GM12878 (cell line): ENCODE data around the gene TACC3. TPM values are rescaled to one million over a fixed set of nuclear protein-coding genes. Genes with fewer than 3 reads are reported as not detected.

ENCODE experiments used
- ATAC-seq: fragments of 200-7000 bp; cut with Tn5 transposase; 3 replicates; pipeline ENCODE4 v1.9.1; 2020; ENCODE audit warnings: mild to moderate bottlenecking, moderate library complexity
- BruUV-seq: library from RNA; stranded (reverse); fragments of 400-500 nt; replicated peaks from 2 replicates; lab custom pipeline; 2021; lab: Mats Ljungman, UMichigan
- CTCF ChIA-PET: fragments of 300-600 bp; sonication (Branson Sonifier 250); formaldehyde crosslinking; extraction: SDS; loops from one replicate; lab custom pipeline; 2021; ENCODE audit warnings: inconsistent platforms; lab: Yijun Ruan, JAX
- POLR2A ChIA-PET: fragments of 350-600 bp; formaldehyde crosslinking; extraction: SDS; loops from one replicate; lab custom pipeline; 2021; ENCODE audit warnings: inconsistent platforms; lab: Charles Lee
- RAD21 ChIA-PET: fragments of 300-600 bp; sonication (Branson Sonifier 250); formaldehyde crosslinking; loops from one replicate; lab custom pipeline; 2023; ENCODE audit warnings: antibody characterized with exemption; ENCODE audit not compliant: unreplicated experiment; lab: Charles Lee
- SMC1A ChIA-PET: fragments of 300-600 bp; sonication (Branson Sonifier 250); formaldehyde crosslinking; loops from one replicate; lab custom pipeline; 2023; ENCODE audit not compliant: unreplicated experiment, uncharacterized antibody; lab: Charles Lee
- DNase-seq: peaks from one replicate; pipeline ENCODE4 v3.0.0-alpha.2; 2011; ENCODE audit warnings: low read depth, low spot score
- FAIRE-seq: peaks from 3 replicates; lab custom pipeline; 2011; peaks lifted over from hg19 to GRCh38; lab: Jason Lieb, UNC
- H2AFZ ChIP-seq: 2 replicates; pipeline ENCODE4 v1.6.0; 2011; ENCODE audit warnings: low read depth, low read length, control low read depth; ENCODE audit not compliant: control insufficient read depth
- H3K27ac ChIP-seq: 2 replicates; pipeline ENCODE4 v1.5.1; 2011; ENCODE audit warnings: control low read depth; ENCODE audit not compliant: control insufficient read depth, insufficient read depth
- H3K27me3 ChIP-seq, 2 experiments: replicated peaks in 1 of 2; 2 replicates each; pipeline versions ENCODE4 v1.6.0 to v1.6.1; 2011; ENCODE audit warnings: low read length in 1 of 2; ENCODE audit not compliant: control insufficient read depth in 2 of 2, insufficient read depth in 2 of 2
- H3K36me3 ChIP-seq, 2 experiments: 2 replicates each; pipeline ENCODE4 v1.5.1; 2011; ENCODE audit warnings: low read length in 1 of 2; ENCODE audit not compliant: control insufficient read depth in 2 of 2, insufficient read depth in 2 of 2
- H3K4me1 ChIP-seq: 2 replicates; pipeline ENCODE4 v1.6.1; 2011; ENCODE audit warnings: mild to moderate bottlenecking, low read length, moderate library complexity, mixed read lengths; ENCODE audit not compliant: control insufficient read depth, insufficient read depth
- H3K4me2 ChIP-seq: 2 replicates; pipeline ENCODE4 v1.6.0; 2011; ENCODE audit warnings: control low read depth; ENCODE audit not compliant: control insufficient read depth, insufficient read depth
- H3K4me3 ChIP-seq: fragments of 200-600 bp; sonication (generic); 2 replicates; pipeline ENCODE4 v1.5.1; 2016
- H3K79me2 ChIP-seq: 2 replicates; pipeline ENCODE4 v1.6.0; 2011; ENCODE audit warnings: low read length; ENCODE audit not compliant: control insufficient read depth, insufficient read depth
- H3K9ac ChIP-seq: 2 replicates; pipeline ENCODE4 v1.8.0; 2011; ENCODE audit warnings: low read length, control low read depth, mixed read lengths; ENCODE audit not compliant: control insufficient read depth, insufficient read depth
- H3K9me3 ChIP-seq: replicated peaks from 3 replicates; pipeline ENCODE4 v1.5.1; 2011; ENCODE audit warnings: mild to moderate bottlenecking, low read length; ENCODE audit not compliant: control insufficient read depth, insufficient read depth
- H4K20me1 ChIP-seq: 2 replicates; pipeline ENCODE4 v1.6.0; 2011; ENCODE audit not compliant: control insufficient read depth, insufficient read depth
- BCL11A ChIP-seq: IDR thresholded peaks from 2 replicates; pipeline ENCODE4 v1.6.1; 2011; ENCODE audit warnings: low read depth, low read length
- CBX5 ChIP-seq: sonication (generic); IDR thresholded peaks from 2 replicates; pipeline ENCODE4 v1.6.1; 2016; ENCODE audit warnings: low read depth, moderate library complexity, mild to moderate bottlenecking, inconsistent platforms
- EED ChIP-seq: sonication (generic); IDR thresholded peaks from 2 replicates; pipeline ENCODE4 v1.6.1; 2016; ENCODE audit warnings: antibody characterized with exemption, low read depth
- EZH2 ChIP-seq: IDR thresholded peaks from 2 replicates; pipeline ENCODE4 v1.6.1; 2012; ENCODE audit warnings: low read depth, mild to moderate bottlenecking, control low read depth, inconsistent platforms, low read length, borderline replicate concordance; ENCODE audit not compliant: control insufficient read depth
- HDAC2 ChIP-seq: fragments of 200-600 bp; sonication (generic); IDR thresholded peaks from 2 replicates; pipeline ENCODE4 v1.6.1; 2017
- MYB ChIP-seq: fragments of 150-350 bp; IDR thresholded peaks from 2 replicates; pipeline ENCODE4 v1.6.1; 2014; ENCODE audit warnings: mild to moderate bottlenecking, low read depth, low read length, borderline replicate concordance
- NFXL1 ChIP-seq: fragments of 450-650 bp; IDR thresholded peaks from 2 replicates; pipeline ENCODE4 v1.6.1; 2017; ENCODE audit warnings: antibody characterized with exemption, mild to moderate bottlenecking, borderline replicate concordance
- SREBF1 ChIP-seq: IDR thresholded peaks from 2 replicates; pipeline ENCODE4 v1.6.1; 2012; ENCODE audit warnings: mild to moderate bottlenecking, low read length
- WRNIP1 ChIP-seq: IDR thresholded peaks from 2 replicates; pipeline ENCODE4 v1.6.1; 2011; ENCODE audit warnings: low read depth, low read length, improper control_type of control experiment, borderline replicate concordance
- ZNF217 ChIP-seq: fragments of 450-650 bp; IDR thresholded peaks from 2 replicates; pipeline ENCODE4 v1.6.1; 2017; ENCODE audit warnings: antibody characterized with exemption, mild to moderate bottlenecking
- WGBS: methylation state at CpG from one replicate; pipeline ENCODE4 v1.1.6; 2016; ENCODE audit warnings: low lambda C conversion rate; ENCODE audit not compliant: insufficient replicate concordance, insufficient coverage; ENCODE audit errors: missing lambda C conversion rate; 5-methylcytosine and 5-hydroxymethylcytosine counted together
- in situ Hi-C: fragments of 300-500 bp; cut with MboI; formaldehyde crosslinking; loops from 9 replicates; pipeline ENCODE4 v1.14.3; 2018; ENCODE audit warnings: mixed read lengths
- intact Hi-C: fragments of 100-400 bp; cut with micrococcal nuclease; formaldehyde crosslinking; loops from one replicate; pipeline ENCODE4 v1.14.2; 2022; ENCODE audit not compliant: unreplicated experiment
- polyA plus RNA-seq, 11 experiments: library from polyadenylated mRNA; depleted of rRNA in 4 of 11; unstranded in 6 of 11; stranded (reverse) in 5 of 11; fragments of >200 nt; fragmentation: Nextera tagmentation in 4 of 11; fragmentation: Illumina TruSeq in 1 of 11; extraction: Ambion mirVana in 4 of 11; extraction: Trizol in 1 of 11; gene quantifications; 1 replicate in 1 of 11; 2 replicates in 10 of 11; pipeline versions ENCODE4 v1.2.1 to v1.2.3, GENCODE V29; 2011 to 2016; ENCODE audit warnings: inconsistent platforms in 2 of 11, missing spikeins in 2 of 11, low read depth in 1 of 11
- total RNA-seq, 4 experiments: library from RNA; depleted of rRNA in 3 of 4; stranded (reverse); fragments of >200 nt in 3 of 4; fragmentation: Illumina TruSeq in 1 of 4; extraction: Trizol in 1 of 4; gene quantifications; 2 replicates each; pipeline versions ENCODE4 v1.2.1 to v1.2.3, GENCODE V29; 2013 to 2021
- TF ChIP-seq, protein P1 (sequence below): fragments of 450-650 bp; IDR thresholded peaks from 2 replicates; pipeline ENCODE4 v1.6.1; 2018; ENCODE audit warnings: mild to moderate bottlenecking, low read depth, moderate library complexity; ENCODE audit not compliant: partially characterized antibody
- TF ChIP-seq, protein P2 (sequence below): fragments of 450-650 bp; IDR thresholded peaks from 2 replicates; pipeline ENCODE4 v1.6.1; 2017; ENCODE audit warnings: mild to moderate bottlenecking, moderate library complexity
- TF ChIP-seq, protein P3 (sequence below): fragments of 450-650 bp; IDR thresholded peaks from 2 replicates; pipeline ENCODE4 v1.6.1; 2016; ENCODE audit warnings: mild to moderate bottlenecking

TACC3 gene
- total and polyA plus RNA-seq, 10 of the 15 experiments (the other 5 are each of a cell fraction or from before 2014, with no cell fraction given) = 2.8 to 121 (median 73.3) TPM

DNA sequence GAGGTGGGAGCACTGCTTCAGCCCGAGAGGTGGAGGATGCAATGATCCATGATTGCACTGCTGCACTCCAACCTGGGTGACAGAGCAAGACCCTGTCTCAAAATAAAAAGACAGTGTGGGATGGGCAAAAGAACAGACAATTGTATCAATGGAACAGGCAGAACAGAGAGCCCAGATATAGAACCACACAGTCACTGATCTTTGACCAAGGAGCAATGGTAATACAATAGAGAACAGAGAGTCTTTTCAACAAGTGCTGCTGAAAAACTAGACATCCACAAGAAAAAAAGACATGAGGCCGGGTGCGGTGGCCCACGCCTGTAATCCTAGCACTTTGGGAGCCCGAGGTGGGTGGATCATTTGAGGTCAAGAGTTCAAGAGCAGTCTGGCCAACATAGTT lies 43.1 kb upstream of the TACC3 start:
- RAD21 ChIA-PET = no interaction called here
- in situ Hi-C loops (no loop called here), intact Hi-C loops (no loop called here)
- no peak overlapping the region for H3K9ac ChIP-seq
- SMC1A ChIA-PET = no interaction called here
- no peak for FAIRE-seq
- no peaks in the 10 kb centered on the region for H3K9me3 ChIP-seq
- no peak overlapping the region for H2AFZ ChIP-seq
- H3K79me2 ChIP-seq = no peaks in the 10 kb centered on the region
- DNase-seq = no peak
- no peak for ATAC-seq
- no TSS peak for BruUV-seq
- no peaks in the 10 kb centered on the region for H3K4me1 ChIP-seq
- no peak overlapping the region for H3K4me3 ChIP-seq
- H3K4me2 ChIP-seq = no peak overlapping the region
- H3K27ac ChIP-seq = no peak overlapping the region
- H3K27me3 ChIP-seq = no peaks in the 10 kb centered on the region
- H4K20me1 ChIP-seq = no peaks in the 10 kb centered on the region
- no peaks in the 10 kb centered on the region for H3K36me3 ChIP-seq
- CTCF ChIA-PET = interaction anchor here (1.8 kb wide), 1 partner anchor 16 kb away, joined by 5 read pairs; no protein-coding TSS in a partner anchor
- POLR2A ChIA-PET = no interaction called here
- no peak for TF ChIP-seq HDAC2
- TF ChIP-seq WRNIP1 = no peak
- TF ChIP-seq SREBF1 = no peak
- TF ChIP-seq ZNF217 = no peak
- TF ChIP-seq, protein P1, sequence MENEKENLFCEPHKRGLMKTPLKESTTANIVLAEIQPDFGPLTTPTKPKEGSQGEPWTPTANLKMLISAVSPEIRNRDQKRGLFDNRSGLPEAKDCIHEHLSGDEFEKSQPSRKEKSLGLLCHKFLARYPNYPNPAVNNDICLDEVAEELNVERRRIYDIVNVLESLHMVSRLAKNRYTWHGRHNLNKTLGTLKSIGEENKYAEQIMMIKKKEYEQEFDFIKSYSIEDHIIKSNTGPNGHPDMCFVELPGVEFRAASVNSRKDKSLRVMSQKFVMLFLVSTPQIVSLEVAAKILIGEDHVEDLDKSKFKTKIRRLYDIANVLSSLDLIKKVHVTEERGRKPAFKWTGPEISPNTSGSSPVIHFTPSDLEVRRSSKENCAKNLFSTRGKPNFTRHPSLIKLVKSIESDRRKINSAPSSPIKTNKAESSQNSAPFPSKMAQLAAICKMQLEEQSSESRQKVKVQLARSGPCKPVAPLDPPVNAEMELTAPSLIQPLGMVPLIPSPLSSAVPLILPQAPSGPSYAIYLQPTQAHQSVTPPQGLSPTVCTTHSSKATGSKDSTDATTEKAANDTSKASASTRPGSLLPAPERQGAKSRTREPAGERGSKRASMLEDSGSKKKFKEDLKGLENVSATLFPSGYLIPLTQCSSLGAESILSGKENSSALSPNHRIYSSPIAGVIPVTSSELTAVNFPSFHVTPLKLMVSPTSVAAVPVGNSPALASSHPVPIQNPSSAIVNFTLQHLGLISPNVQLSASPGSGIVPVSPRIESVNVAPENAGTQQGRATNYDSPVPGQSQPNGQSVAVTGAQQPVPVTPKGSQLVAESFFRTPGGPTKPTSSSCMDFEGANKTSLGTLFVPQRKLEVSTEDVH = no peak
- TF ChIP-seq, protein P2, sequence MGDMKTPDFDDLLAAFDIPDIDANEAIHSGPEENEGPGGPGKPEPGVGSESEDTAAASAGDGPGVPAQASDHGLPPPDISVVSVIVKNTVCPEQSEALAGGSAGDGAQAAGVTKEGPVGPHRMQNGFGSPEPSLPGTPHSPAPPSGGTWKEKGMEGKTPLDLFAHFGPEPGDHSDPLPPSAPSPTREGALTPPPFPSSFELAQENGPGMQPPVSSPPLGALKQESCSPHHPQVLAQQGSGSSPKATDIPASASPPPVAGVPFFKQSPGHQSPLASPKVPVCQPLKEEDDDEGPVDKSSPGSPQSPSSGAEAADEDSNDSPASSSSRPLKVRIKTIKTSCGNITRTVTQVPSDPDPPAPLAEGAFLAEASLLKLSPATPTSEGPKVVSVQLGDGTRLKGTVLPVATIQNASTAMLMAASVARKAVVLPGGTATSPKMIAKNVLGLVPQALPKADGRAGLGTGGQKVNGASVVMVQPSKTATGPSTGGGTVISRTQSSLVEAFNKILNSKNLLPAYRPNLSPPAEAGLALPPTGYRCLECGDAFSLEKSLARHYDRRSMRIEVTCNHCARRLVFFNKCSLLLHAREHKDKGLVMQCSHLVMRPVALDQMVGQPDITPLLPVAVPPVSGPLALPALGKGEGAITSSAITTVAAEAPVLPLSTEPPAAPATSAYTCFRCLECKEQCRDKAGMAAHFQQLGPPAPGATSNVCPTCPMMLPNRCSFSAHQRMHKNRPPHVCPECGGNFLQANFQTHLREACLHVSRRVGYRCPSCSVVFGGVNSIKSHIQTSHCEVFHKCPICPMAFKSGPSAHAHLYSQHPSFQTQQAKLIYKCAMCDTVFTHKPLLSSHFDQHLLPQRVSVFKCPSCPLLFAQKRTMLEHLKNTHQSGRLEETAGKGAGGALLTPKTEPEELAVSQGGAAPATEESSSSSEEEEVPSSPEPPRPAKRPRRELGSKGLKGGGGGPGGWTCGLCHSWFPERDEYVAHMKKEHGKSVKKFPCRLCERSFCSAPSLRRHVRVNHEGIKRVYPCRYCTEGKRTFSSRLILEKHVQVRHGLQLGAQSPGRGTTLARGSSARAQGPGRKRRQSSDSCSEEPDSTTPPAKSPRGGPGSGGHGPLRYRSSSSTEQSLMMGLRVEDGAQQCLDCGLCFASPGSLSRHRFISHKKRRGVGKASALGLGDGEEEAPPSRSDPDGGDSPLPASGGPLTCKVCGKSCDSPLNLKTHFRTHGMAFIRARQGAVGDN = no peak
- no peak for TF ChIP-seq MYB
- TF ChIP-seq BCL11A = no peak
- TF ChIP-seq EZH2 = no peak
- TF ChIP-seq, protein P3, sequence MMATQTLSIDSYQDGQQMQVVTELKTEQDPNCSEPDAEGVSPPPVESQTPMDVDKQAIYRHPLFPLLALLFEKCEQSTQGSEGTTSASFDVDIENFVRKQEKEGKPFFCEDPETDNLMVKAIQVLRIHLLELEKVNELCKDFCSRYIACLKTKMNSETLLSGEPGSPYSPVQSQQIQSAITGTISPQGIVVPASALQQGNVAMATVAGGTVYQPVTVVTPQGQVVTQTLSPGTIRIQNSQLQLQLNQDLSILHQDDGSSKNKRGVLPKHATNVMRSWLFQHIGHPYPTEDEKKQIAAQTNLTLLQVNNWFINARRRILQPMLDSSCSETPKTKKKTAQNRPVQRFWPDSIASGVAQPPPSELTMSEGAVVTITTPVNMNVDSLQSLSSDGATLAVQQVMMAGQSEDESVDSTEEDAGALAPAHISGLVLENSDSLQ = no peak
- no peak for TF ChIP-seq EED
- no peak for TF ChIP-seq NFXL1
- TF ChIP-seq CBX5 = no peak
- 57% methylated on average over 5 of the region's 5 CpGs for WGBS
